Measurements from ENCODE around the gene ZSCAN30.

Gene ZSCAN30

DNA sequence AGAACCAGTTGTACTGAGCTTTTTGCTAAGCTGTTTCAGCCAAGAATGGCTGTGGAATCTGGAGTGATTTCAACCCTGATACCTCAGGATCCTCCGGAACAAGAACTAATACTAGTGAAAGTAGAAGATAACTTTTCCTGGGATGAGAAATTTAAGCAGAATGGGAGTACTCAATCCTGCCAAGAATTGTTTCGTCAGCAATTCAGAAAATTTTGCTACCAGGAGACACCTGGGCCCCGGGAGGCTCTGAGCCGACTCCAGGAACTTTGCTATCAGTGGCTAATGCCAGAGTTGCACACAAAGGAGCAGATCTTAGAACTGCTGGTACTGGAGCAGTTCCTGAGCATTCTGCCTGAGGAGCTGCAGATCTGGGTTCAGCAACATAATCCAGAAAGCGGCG is 47.6 kb downstream of the ZSCAN30 start:
- no peak overlapping the region for H3K4me3 ChIP-seq (replicated peaks; ENCODE audit: low read depth, low read length)
- TF ChIP-seq, protein P1, sequence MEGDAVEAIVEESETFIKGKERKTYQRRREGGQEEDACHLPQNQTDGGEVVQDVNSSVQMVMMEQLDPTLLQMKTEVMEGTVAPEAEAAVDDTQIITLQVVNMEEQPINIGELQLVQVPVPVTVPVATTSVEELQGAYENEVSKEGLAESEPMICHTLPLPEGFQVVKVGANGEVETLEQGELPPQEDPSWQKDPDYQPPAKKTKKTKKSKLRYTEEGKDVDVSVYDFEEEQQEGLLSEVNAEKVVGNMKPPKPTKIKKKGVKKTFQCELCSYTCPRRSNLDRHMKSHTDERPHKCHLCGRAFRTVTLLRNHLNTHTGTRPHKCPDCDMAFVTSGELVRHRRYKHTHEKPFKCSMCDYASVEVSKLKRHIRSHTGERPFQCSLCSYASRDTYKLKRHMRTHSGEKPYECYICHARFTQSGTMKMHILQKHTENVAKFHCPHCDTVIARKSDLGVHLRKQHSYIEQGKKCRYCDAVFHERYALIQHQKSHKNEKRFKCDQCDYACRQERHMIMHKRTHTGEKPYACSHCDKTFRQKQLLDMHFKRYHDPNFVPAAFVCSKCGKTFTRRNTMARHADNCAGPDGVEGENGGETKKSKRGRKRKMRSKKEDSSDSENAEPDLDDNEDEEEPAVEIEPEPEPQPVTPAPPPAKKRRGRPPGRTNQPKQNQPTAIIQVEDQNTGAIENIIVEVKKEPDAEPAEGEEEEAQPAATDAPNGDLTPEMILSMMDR (IDR thresholded peaks at IDR 0.05; ENCODE audit: low read depth, low read length, missing control alignments), result no peak
- DNase-seq (ENCODE audit: extremely low read depth, low read depth), result no peak

DNA sequence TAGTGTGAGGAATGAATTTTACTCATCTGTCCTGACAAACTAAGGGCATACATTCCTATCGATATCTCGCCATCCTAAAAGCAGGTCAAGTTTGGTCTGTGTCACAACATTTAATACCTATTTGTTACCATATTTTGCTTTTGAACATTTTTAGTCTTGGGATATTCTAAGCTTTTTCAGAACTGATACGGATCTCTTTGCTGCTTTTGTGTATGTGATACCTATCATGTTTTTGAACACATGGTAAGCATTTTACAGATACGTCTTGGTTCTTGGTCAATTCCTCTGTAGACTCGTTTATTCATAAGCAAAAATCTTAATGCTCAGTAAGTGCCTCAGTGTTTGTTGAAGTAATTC is 48.6 kb downstream of the ZSCAN30 start:
- H3K4me3 ChIP-seq (replicated peaks; ENCODE audit: low read depth, low read length), result peak overlapping the region; percentile 58
- DNase-seq (ENCODE audit: extremely low read depth, low read depth), result no peak
- TF ChIP-seq, protein P1 (IDR thresholded peaks at IDR 0.05; ENCODE audit: low read depth, low read length, missing control alignments), result no peak

DNA sequence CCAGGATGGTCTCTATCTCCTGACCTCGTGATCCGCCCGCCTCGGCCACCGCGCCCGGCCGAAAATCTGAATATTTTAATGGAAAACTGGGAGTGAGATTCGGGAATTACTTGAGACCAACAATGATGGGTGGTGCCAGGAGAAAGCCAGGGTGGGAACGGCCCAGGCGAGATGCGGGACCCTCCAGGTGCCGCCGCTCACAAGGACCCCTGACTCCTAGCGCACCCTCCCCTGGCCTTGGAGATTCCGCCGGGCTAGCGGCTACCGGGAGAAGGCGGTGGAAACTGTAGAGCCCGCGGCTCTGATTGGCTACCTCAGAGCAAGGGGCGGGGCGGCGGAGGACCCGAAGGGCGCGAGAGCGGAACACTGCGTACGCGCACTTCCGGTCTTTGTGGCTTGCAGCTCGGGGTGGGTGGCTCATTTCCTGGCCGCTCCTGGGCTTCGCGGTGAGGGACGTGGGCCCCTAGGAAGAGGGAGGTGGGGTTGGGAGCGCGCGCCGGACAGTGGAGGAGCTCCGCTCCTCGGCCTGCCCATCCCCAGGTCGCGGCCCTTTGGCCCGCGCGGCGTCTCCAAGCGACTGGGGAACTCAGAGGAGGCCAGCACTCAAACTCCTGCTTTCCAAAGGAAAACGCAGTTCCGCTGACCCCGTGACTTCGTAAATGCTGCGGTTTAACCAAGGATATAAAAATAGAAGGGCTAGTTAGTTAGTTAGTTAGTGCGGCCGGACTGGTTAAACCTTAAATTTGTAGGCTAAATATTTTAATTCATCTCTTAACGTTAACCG is 49.2 kb downstream of the ZSCAN30 start, which contains the start of gene ZNF397:
ZNF397 (plus strand) TSS at position 371 of the 784 bp plus-strand sequence. CDS start 1,437 bp downstream, outside the sequence.
- peak; percentile 82 for DNase-seq (ENCODE audit: extremely low read depth, low read depth)
- peak within 1 kb of the TSS; percentile 58 for H3K4me3 ChIP-seq (replicated peaks; ENCODE audit: low read depth, low read length)
- TF ChIP-seq, protein P1 (IDR thresholded peaks at IDR 0.05; ENCODE audit: low read depth, low read length, missing control alignments), result no peak

DNA sequence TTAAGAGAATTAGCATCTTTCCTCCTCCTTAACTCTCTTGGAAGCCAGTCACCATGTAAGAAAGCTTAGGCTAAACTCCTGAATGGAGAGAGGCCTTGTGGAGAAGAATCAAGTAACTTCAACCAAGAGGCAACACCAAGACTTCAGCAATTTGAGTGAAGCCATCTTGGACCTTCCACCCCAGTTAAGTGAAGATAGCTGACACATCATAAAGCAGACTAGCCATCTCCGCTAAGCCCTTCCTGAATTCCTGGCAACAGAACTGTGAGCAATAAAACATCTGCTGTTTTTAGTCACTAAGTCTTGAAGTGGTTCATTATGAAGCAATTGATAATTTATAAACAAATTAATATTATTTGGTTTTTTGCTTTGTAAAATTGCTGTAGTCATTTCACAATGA is 50.7 kb downstream of the ZSCAN30 start:
- DNase-seq (ENCODE audit: extremely low read depth, low read depth), result no peak
- TF ChIP-seq, protein P1 (IDR thresholded peaks at IDR 0.05; ENCODE audit: low read depth, low read length, missing control alignments), result no peak
- no peak overlapping the region for H3K4me3 ChIP-seq (replicated peaks; ENCODE audit: low read depth, low read length)

DNA sequence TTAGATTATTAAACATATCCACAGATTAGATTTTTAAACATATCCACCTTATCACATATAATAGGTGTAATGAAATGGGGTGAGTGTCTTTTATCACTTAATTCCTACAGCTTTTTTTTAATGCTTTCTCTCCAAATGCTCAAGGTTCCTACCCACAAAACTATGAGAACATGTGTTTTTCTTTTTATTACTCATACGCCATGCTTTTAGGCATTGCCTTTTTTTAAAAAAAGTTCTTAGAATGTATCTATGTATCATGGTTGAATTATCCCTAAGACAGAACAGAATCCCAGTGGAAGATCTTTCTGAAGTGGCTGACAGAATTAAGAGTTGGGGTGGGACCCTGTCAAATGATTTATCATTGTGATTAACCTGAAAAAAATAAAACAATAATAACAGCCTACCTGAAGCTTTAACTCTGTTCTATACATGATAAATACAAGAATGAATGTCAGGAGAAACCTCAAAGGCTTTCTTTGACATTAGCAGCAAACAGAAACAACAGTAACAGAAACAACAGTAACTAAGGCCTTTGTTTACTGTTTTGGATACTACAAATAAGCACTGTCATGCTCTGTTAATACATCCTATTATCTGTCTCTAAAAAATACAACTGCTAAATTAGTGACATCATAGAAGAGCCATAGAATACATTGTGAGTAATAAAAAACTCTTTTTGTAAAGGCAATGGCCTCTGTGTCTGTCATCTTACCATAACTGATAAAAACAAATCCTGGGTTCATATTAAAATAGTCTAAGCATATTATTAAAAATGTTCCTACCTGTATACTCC is 53.3 kb downstream of the ZSCAN30 start:
- TF ChIP-seq, protein P1 (IDR thresholded peaks at IDR 0.05; ENCODE audit: low read depth, low read length, missing control alignments), result no peak
- no peak for DNase-seq (ENCODE audit: extremely low read depth, low read depth)
- H3K4me3 ChIP-seq (replicated peaks; ENCODE audit: low read depth, low read length), result no peak overlapping the region

DNA sequence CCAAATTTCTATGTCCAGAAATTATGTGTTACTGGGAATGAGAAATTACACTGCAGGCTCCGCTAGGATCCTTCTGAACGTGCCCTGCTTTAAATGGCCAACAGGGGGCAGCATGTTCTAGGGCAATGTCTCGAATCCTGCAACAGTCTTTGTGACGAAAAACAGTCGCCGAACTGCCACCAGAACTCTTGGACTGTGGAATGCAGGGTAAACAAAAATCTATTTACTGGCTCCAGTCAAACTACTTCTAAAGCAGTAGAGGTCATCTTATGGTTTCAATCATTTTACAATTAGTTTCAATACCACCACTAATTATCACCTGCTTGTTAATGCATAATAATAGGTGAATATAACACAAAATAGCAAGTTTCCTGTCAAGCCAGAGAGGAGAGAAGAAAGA is 59.0 kb downstream of the ZSCAN30 start:
- TF ChIP-seq, protein P1 (IDR thresholded peaks at IDR 0.05; ENCODE audit: low read depth, low read length, missing control alignments), result peak; percentile 89
- H3K4me3 ChIP-seq (replicated peaks; ENCODE audit: low read depth, low read length), result no peak overlapping the region
- DNase-seq (ENCODE audit: extremely low read depth, low read depth), result peak; percentile 47

Data from HFF-Myc (cell line).